ENCODE measurements around the gene CACNA1C. TPM values are rescaled to one million over a fixed set of nuclear protein-coding genes. Genes with fewer than 3 reads are reported as not detected.

CACNA1C gene
- total RNA-seq, 1 donor: 16.6 TPM

DNA sequence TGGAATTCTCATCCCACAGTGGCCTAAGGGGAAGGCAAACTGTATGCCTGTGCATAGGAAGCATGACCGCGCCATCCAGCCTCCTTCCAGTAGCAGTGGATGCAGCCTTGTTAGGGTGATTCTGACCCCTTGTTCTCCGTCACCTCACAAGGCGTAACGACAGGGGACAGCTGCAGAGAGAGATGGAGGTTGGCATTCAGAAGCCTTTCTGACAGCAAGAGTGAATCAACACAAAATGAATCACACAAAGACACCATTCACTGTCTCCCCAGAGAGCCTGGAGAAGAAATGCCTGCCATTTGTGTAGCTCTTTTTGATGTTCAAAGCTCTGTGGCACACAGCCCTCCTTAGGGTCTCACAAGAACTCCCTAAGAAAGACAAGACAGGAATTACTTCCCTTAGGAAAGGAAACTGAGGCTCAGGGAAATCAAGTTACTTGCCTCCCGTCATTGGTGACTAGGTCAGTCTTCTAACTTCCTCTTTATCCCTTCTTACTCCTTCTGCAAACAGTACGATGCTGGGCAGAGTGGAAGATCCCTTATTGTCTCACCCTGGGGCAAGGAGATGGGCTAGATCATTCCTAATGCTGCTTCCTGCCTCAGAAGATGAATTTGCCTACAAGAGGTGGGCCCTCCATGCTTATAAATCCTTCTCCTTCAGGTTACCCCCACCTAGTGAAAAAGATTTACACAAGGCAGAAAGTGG, 280.9 kb downstream of the CACNA1C start:
- no peak for DNase-seq (ENCODE audit: low read depth)
- H3K4me3 ChIP-seq (ENCODE audit: low read depth, low read length): no peak overlapping the region
- TF ChIP-seq, protein P1, sequence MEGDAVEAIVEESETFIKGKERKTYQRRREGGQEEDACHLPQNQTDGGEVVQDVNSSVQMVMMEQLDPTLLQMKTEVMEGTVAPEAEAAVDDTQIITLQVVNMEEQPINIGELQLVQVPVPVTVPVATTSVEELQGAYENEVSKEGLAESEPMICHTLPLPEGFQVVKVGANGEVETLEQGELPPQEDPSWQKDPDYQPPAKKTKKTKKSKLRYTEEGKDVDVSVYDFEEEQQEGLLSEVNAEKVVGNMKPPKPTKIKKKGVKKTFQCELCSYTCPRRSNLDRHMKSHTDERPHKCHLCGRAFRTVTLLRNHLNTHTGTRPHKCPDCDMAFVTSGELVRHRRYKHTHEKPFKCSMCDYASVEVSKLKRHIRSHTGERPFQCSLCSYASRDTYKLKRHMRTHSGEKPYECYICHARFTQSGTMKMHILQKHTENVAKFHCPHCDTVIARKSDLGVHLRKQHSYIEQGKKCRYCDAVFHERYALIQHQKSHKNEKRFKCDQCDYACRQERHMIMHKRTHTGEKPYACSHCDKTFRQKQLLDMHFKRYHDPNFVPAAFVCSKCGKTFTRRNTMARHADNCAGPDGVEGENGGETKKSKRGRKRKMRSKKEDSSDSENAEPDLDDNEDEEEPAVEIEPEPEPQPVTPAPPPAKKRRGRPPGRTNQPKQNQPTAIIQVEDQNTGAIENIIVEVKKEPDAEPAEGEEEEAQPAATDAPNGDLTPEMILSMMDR (IDR thresholded peaks at IDR 0.05; ENCODE audit: insufficient read depth, low read length): no peak

DNA sequence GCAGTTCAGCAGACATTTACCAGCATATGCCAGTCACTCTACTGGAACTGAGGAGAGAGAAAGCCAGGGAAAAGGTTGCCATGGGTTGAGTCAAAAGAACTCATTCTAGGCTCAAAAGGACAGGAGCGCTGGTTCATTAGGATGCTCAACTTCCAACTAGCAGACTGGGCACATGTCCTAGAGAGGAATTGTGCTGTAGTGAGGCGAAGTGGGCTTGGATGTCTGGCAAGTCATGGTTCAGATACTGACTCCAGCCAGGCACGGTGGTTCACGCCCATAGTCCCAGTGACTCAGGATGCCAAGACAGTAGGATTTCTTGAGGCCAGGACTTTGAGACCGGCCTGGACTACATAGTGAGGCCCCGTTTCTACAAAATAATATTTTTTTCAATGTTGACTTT, 281.5 kb downstream of the CACNA1C start:
- peak; percentile 52 for DNase-seq (ENCODE audit: low read depth)
- TF ChIP-seq, protein P1 (IDR thresholded peaks at IDR 0.05; ENCODE audit: insufficient read depth, low read length): no peak
- H3K4me3 ChIP-seq (ENCODE audit: low read depth, low read length): no peak overlapping the region

DNA sequence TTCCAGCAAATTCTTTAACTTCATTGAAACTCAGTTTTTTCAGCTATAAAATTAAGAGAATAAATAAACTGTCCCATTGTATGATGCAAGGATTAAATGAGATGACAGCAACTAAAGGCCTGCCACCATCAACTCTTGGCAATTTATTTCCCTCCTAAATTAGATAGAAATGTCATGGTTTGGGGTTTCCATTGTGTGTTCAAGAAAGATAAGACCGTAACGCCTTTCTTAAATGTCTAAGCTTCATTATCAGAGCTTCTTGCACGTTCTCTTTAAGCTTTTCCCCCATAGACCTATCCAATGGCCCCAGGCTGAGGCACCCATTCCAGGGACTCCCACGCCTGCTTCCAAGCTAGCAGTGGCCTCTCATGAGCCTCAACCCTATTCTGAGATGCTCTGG, 281.9 kb downstream of the CACNA1C start:
- H3K4me3 ChIP-seq (ENCODE audit: low read depth, low read length): no peak overlapping the region
- DNase-seq (ENCODE audit: low read depth): no peak
- TF ChIP-seq, protein P1 (IDR thresholded peaks at IDR 0.05; ENCODE audit: insufficient read depth, low read length): no peak

DNA sequence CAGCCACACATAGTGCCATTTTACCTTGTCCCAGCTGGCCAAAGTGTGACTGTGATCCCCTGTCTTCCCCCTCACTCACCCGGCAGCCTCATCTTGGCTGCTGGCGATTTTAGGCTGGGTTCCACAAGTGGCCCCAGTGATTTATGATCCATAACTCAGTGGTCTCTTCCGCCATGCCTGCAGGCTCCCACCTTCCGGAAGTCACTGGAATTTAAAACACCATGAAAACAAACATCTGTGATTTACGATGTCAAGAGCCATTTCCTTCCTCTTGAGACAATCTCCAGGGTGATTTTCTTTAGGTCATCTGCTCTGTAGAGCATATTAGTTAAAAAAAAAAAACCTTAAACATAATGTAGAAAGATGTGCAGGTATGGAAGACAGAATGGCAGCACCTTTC, 282.3 kb downstream of the CACNA1C start:
- TF ChIP-seq, protein P1 (IDR thresholded peaks at IDR 0.05; ENCODE audit: insufficient read depth, low read length): no peak
- no peak overlapping the region for H3K4me3 ChIP-seq (ENCODE audit: low read depth, low read length)
- no peak for DNase-seq (ENCODE audit: low read depth)

DNA sequence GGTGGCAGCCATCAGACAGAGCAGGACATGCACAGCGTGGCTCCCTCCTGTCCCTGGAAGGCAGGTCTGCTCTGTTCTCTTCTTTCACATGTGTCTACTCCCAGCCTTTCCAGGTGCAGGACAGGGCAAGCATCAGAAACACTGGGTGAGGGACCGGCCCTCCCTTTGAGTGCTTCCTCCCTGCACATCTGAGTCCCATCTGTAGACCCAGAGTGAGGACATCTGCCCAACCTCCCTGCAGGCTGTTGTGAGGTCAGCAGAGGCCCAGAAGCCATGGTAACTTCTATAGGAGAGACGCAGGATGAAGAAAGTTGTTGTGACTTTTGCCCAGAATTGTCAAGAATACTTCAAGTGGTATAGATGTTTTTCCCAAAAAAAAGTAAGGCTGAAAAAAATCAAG, 282.7 kb downstream of the CACNA1C start:
- no peak for DNase-seq (ENCODE audit: low read depth)
- H3K4me3 ChIP-seq (ENCODE audit: low read depth, low read length): no peak overlapping the region
- TF ChIP-seq, protein P1 (IDR thresholded peaks at IDR 0.05; ENCODE audit: insufficient read depth, low read length): no peak

DNA sequence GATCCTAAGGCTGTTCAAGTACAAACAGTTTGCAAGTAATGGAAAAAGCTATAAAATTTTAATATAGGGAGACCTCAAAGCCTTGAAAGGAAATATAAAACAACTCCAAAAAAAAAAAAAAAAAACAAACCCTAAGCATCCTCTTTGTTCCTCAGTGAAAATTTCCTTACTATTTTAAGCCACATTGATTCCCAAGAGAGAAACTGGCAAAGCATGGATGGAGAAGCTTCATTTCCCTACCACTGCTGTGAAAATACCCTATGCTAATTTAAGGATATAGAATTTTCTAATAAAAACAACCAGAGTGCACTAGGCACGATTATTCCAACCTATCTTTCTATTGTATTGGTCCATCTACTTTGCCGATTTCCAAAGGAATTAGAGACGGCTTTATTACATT, 283.1 kb downstream of the CACNA1C start:
- DNase-seq (ENCODE audit: low read depth): no peak
- H3K4me3 ChIP-seq (ENCODE audit: low read depth, low read length): no peak overlapping the region
- TF ChIP-seq, protein P1 (IDR thresholded peaks at IDR 0.05; ENCODE audit: insufficient read depth, low read length): no peak

DNA sequence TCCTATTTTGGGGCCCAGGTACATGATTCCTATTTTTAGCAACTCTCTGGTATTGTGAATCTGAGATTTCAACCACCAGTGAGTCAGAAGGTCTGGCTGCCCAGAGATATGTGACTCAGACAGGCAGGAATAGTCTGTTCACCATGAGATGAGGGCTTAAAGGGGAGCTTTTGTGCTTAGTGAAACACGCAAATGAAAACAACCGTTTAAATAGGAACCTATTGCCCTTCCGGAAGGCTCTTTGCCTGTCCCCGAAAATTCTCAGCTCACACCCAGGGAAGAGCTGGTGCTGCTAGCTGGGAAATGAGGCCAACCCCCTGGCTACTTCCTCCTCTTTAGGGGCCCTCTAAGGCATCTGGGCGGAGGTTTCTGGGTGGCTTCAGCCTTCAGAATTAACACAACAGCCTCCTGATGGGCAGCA, 283.6 kb downstream of the CACNA1C start:
- no peak overlapping the region for H3K4me3 ChIP-seq (ENCODE audit: low read depth, low read length)
- TF ChIP-seq, protein P1 (IDR thresholded peaks at IDR 0.05; ENCODE audit: insufficient read depth, low read length): no peak
- peak; percentile 94 for DNase-seq (ENCODE audit: low read depth)

Data from fibroblast of the aortic adventitia (primary cell).